COLO829 (cell line): ENCODE results near the gene AGFG2.

ENCODE experiments used
- DNase-seq: peaks from one replicate; pipeline ENCODE4 v3.0.0; 2012; ENCODE audit warnings: low spot score

Gene AGFG2

DNA sequence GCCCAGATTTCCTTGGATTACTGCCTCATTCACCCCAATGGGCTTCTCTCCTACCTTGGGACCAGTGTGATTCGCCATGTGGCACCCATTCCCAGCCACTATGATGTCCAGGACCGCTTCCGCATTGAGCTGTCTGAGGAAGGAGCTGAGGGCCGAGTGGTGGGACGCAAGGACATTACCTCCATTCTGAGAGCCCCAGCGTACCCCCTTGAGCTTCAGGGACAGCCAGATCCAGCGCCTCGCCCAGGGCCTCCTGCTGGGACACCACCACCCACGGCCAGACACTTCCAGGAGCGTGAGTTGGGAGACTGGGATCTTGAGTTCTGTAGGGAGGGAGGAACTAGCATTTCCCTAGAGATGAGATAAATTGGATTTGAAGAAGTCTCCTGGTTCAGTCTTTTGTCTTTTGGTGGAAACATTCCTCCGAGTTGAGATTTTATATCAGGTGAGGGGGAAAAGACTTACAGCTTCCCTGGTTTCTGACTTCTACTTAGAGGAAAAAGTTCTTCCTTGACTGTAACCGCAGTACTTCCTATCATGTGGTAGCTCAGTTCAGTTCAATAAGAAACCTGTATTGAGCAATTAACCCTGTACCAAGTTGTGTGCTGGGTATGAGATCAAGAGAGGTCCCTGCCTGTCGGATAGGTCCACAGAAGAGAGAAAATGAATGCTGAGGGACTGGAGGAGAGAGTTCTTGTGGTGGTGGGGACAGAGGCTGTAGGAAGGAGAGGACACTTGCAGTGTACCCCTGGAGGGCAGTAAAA is 74.6 kb downstream of the AGFG2 start:
- no peak for DNase-seq

DNA sequence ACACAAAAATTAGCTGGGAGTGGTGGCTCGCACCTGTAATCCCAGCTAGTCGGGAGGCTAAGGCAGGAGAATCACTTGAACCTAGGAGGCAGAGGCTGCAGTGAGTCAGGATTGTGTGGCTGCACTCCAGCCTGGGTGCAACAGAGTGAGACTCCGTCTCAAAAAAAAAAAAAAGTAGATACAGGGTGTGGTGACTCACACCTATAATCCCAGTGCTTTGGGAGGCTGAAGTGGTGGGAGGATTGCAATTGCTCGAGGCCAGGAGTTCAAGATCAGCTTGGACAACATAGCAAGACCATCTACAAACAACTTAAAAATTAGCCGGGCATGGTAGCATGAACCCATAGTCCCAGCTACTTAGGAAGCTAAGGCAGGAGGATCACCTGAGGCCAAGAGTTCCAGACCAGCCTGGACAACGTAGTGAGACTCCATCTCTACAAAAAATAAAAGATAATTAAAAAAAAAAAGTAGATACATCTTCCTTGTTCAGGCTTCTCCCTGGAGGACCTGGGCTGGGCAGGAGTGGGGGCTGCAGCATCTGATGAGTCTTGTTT is 75.4 kb downstream of the AGFG2 start:
- no peak for DNase-seq
